Pancreas (tissue), 10 donors: ENCODE measurements around the gene DCST2. TPM values are rescaled to one million over a fixed set of nuclear protein-coding genes. Genes with fewer than 3 reads are reported as not detected.

Experiments used
- ATAC-seq, 4 donors: fragments of 200-7000 bp; cut with Tn5 transposase; one replicate each; pipeline versions ENCODE4 v1.8.0 to v1.9.1; 2020; ENCODE audit warnings: mild to moderate bottlenecking in 4 of 4, moderate library complexity in 4 of 4
- DNase-seq, 6 donors: peaks; one replicate each; pipeline ENCODE4 v3.0.0-alpha.2; 2020
- FAIRE-seq: peaks from 2 replicates; lab custom pipeline; 2012; peaks lifted over from hg19 to GRCh38; lab: Jason Lieb, UNC
- H3K27ac ChIP-seq, 4 donors: fragments of 200-600 bp; sonication (generic); 1 replicate in 3 of 4; 2 replicates in 1 of 4; pipeline versions ENCODE4 v1.5.0 to v1.8.0; 2020
- H3K27me3 ChIP-seq, 4 donors: fragments of 200-600 bp; one replicate each; pipeline ENCODE4 v1.8.0; 2021
- H3K36me3 ChIP-seq, 3 donors: fragments of 200-600 bp; sonication (generic) in 1 of 3; one replicate each; pipeline versions ENCODE4 v1.5.0 to v1.8.0; 2020 to 2021
- H3K4me1 ChIP-seq, 3 donors: fragments of 200-600 bp; one replicate each; pipeline ENCODE4 v1.8.0; 2021
- H3K4me3 ChIP-seq, 4 donors: fragments of 200-600 bp; sonication (generic) in 2 of 4; one replicate each; pipeline versions ENCODE4 v1.5.0 to v1.8.0; 2020 to 2021
- H3K9me3 ChIP-seq, 4 donors: fragments of 200-600 bp; one replicate each; pipeline ENCODE4 v1.8.0; 2021
- CTCF ChIP-seq, 4 donors: fragments of 200-600 bp; sonication (generic) in 3 of 4; IDR thresholded peaks; one replicate each; pipeline versions ENCODE4 v1.5.0 to v1.8.0; 2021; ENCODE audit warnings: antibody characterized with exemption in 4 of 4
- WGBS, 2 donors: extraction: QIAGEN DNeasy Blood & Tissue Kit; methylation state at CpG; one replicate each; pipeline ENCODE4 v1.1.7; 2013; 5-methylcytosine and 5-hydroxymethylcytosine counted together
- intact Hi-C, 3 donors: fragments of 100-400 bp; cut with DNase I; formaldehyde crosslinking; loops; one replicate each; pipeline versions ENCODE4 v1.11.1 to v1.14.2; 2022
- polyA plus RNA-seq, 2 donors: library from polyadenylated mRNA; stranded (reverse); fragments of 200-250 nt; gene quantifications; one replicate each; pipeline ENCODE4 v1.2.3, GENCODE V29; 2013
- total RNA-seq, 6 donors: library from RNA; stranded (reverse); fragmentation: NEBNext Ultra II Directional in 4 of 6; extraction: Animal tissue kit (Norgen Biotek cat#: 25700) in 4 of 6; gene quantifications; one replicate each; pipeline versions ENCODE4 v1.2.1 to v1.2.4, GENCODE V29; 2021 to 2023
- donor health status: healthy with polysubstance abuse.
- donor health status: DM: no; HTN: no; CAD: no; lungs with moderate emphysema.
- donor health status: DM: no; HTN: no; CAD: no.
- donor health status: control.
- donor health status: control.
- donor health status: Bipolar disorder and iron deficiency.
- donor health status: DM: yes; HTN: yes; CAD: no.
- donor health status: DM: no; HTN: no; CAD: no.
- donor health status: DM: no; HTN: no; CAD: no.
- donor health status: DM: yes; HTN: yes; CAD: no.

Gene DCST2
- under 1 TPM; 0.12 to 0.94 (median 0.22) TPM for total RNA-seq
- 1 to 10 TPM; 3.9 to 5.1 TPM for polyA plus RNA-seq

- Histone ChIP-seq H3K4me1 (no peaks in the 10 kb centered on the region), H3K27me3 (no peaks in the 10 kb centered on the region), H3K4me3 (no peak within 1 kb of the TSS), H3K9me3 (no peaks in the 10 kb centered on the region), H3K36me3 (no peaks in the 10 kb centered on the region), H3K27ac (no peak within 1 kb of the TSS)
- no peak for DNase-seq
- 86 to 94% methylated on average over 9 of the region's 9 CpGs for WGBS, 2 donors
- intact Hi-C loops, result no loop called here
- TF ChIP-seq CTCF (IDR thresholded peaks at IDR 0.05), result no peak
- no peak for ATAC-seq
- FAIRE-seq, result no peak
Observed at GRCh38 chr1:155033524-155033923, at the start of gene DCST2, which contains the start of gene DCST1. DCST2 (minus strand) TSS chr1:155033781; CDS start chr1:155033701, 80 bp downstream. DCST1 (plus strand) TSS chr1:155033824; CDS start chr1:155034037, 213 bp downstream.

- Histone ChIP-seq H3K27ac (no peak overlapping the region), H3K36me3 (no peaks in the 10 kb centered on the region), H3K4me1 (peaks cover 36 to 44% (median 40%) of the 10 kb centered on the region in 3 donors), H3K27me3 (peaks cover 0 to 31% (median 6%) of the 10 kb centered on the region in 4 donors), H3K9me3 (no peaks in the 10 kb centered on the region), H3K4me3 (no peak overlapping the region)
- intact Hi-C loops, result loop anchor here in 1 of 3 donors (5.0 kb wide), 1 partner anchor 41 kb away; no protein-coding TSS in a partner anchor
- DNase-seq (peak in 1 of 6 donors; percentile 74), ATAC-seq (no peak), FAIRE-seq (no peak)
- TF ChIP-seq CTCF (IDR thresholded peaks at IDR 0.05), result no peak
- WGBS, 2 donors, result 39% methylated on average over 6 of the region's 6 CpGs
Observed at GRCh38 chr1:155083052-155083541, 49.5 kb upstream of the DCST2 start.

GRCh38 chr1:155082301-155083051 is 48.9 kb upstream of the DCST2 start:
- Histone ChIP-seq H3K4me3 (peak overlapping the region in 1 of 4 donors; percentile 30), H3K27ac (no peak overlapping the region), H3K36me3 (no peaks in the 10 kb centered on the region), H3K27me3 (peaks cover 0 to 31% (median 6%) of the 10 kb centered on the region in 4 donors), H3K4me1 (peaks cover 36 to 44% (median 40%) of the 10 kb centered on the region in 3 donors), H3K9me3 (no peaks in the 10 kb centered on the region)
- TF ChIP-seq CTCF (IDR thresholded peaks at IDR 0.05), result no peak
- peak in 1 of 6 donors; percentile 66 for DNase-seq
- intact Hi-C loops, result loop anchor here in 1 of 3 donors (5.0 kb wide), 1 partner anchor 40 kb away; no protein-coding TSS in a partner anchor
- no peak for FAIRE-seq
- ATAC-seq, result no peak
- WGBS, 2 donors, result 13 to 16% methylated on average over 30 to 36 of the region's 36 CpGs

- ATAC-seq (no peak), FAIRE-seq (no peak), DNase-seq (peak in 2 of 6 donors; percentile 47 to 75)
- intact Hi-C loops, result loop anchor here in 1 of 3 donors (5.0 kb wide), 1 partner anchor 39 kb away; no protein-coding TSS in a partner anchor
- WGBS, 2 donors, result 3 to 4% methylated on average over 44 to 68 of the region's 68 CpGs
- Histone ChIP-seq H3K4me1 (peaks cover 36 to 44% (median 40%) of the 10 kb centered on the region in 3 donors), H3K9me3 (no peaks in the 10 kb centered on the region), H3K4me3 (peak overlapping the region in 2 of 4 donors; percentile 16 to 30), H3K36me3 (no peaks in the 10 kb centered on the region), H3K27me3 (peaks cover 0 to 31% (median 6%) of the 10 kb centered on the region in 4 donors), H3K27ac (no peak overlapping the region)
- no peak for TF ChIP-seq CTCF (IDR thresholded peaks at IDR 0.05)
Observed at GRCh38 chr1:155081472-155082300, 48.1 kb upstream of the DCST2 start.
